H9 (cell line): ENCODE results near the gene ITPKB. TPM values are rescaled to one million over a fixed set of nuclear protein-coding genes. Genes with fewer than 3 reads are reported as not detected.

Source experiments
- DNase-seq: peaks from one replicate; pipeline ENCODE4 v3.0.0-alpha.2; 2017
- H2AFZ ChIP-seq: one replicate; pipeline ENCODE4 v1.6.1; 2013; ENCODE audit warnings: mild to moderate bottlenecking, low read length, control low read depth, moderate library complexity
- H2AK5ac ChIP-seq: 2 replicates; pipeline ENCODE4 v1.6.1; 2013; ENCODE audit warnings: low read length, control low read depth, mixed read lengths; ENCODE audit not compliant: insufficient read length
- H2BK120ac ChIP-seq: one replicate; pipeline ENCODE4 v1.6.1; 2013; ENCODE audit warnings: low read depth, mild to moderate bottlenecking, low read length, control low read depth, inconsistent platforms; ENCODE audit not compliant: poor library complexity, severe bottlenecking
- H2BK12ac ChIP-seq: 2 replicates; pipeline ENCODE4 v1.6.1; 2013; ENCODE audit warnings: low read length, control low read depth, mixed read lengths, low read depth; ENCODE audit not compliant: insufficient read length
- H2BK15ac ChIP-seq: 2 replicates; pipeline ENCODE4 v1.6.1; 2013; ENCODE audit warnings: low read depth, low read length, control low read depth
- H2BK20ac ChIP-seq: one replicate; pipeline ENCODE4 v1.6.1; 2013; ENCODE audit warnings: low read depth, mild to moderate bottlenecking, low read length, control low read depth, inconsistent platforms; ENCODE audit not compliant: poor library complexity, severe bottlenecking
- H2BK5ac ChIP-seq: 2 replicates; pipeline ENCODE4 v1.6.1; 2013; ENCODE audit warnings: low read length, control low read depth, mixed read lengths; ENCODE audit not compliant: insufficient read length
- H3K14ac ChIP-seq: 2 replicates; pipeline ENCODE4 v1.6.1; 2013; ENCODE audit warnings: low read length, control low read depth; ENCODE audit not compliant: insufficient read depth
- H3K18ac ChIP-seq: 2 replicates; pipeline ENCODE4 v1.6.1; 2013; ENCODE audit warnings: low read depth, mild to moderate bottlenecking, mixed read lengths, low read length, control low read depth; ENCODE audit not compliant: insufficient read length
- H3K23ac ChIP-seq: 2 replicates; pipeline ENCODE4 v1.6.1; 2013; ENCODE audit warnings: low read length, control low read depth, mixed read lengths, low read depth; ENCODE audit not compliant: insufficient read length
- H3K23me2 ChIP-seq: 2 replicates; pipeline ENCODE4 v1.6.1; 2013; ENCODE audit warnings: low read depth, mild to moderate bottlenecking, mixed read lengths, low read length, control low read depth; ENCODE audit not compliant: insufficient read length, poor library complexity, severe bottlenecking
- H3K27ac ChIP-seq: 2 replicates; pipeline ENCODE4 v1.5.1; 2013; ENCODE audit warnings: low read length, control low read depth, mixed read lengths, low read depth; ENCODE audit not compliant: insufficient read length
- H3K27me3 ChIP-seq: 2 replicates; pipeline ENCODE4 v1.6.1; 2013; ENCODE audit warnings: low read length, control low read depth, inconsistent platforms; ENCODE audit not compliant: insufficient read depth
- H3K4ac ChIP-seq: 2 replicates; pipeline ENCODE4 v1.6.1; 2013; ENCODE audit warnings: low read depth, mild to moderate bottlenecking, control low read depth, inconsistent platforms, low read length, moderate library complexity
- H3K4me1 ChIP-seq: 2 replicates; pipeline ENCODE4 v1.6.1; 2013; ENCODE audit warnings: low read length, control low read depth, inconsistent platforms; ENCODE audit not compliant: insufficient read depth
- H3K4me2 ChIP-seq: 2 replicates; pipeline ENCODE4 v1.6.1; 2013; ENCODE audit warnings: low read length, control low read depth, mixed read lengths; ENCODE audit not compliant: insufficient read length, insufficient read depth
- H3K56ac ChIP-seq: 2 replicates; pipeline ENCODE4 v1.6.1; 2013; ENCODE audit warnings: low read depth, mild to moderate bottlenecking, mixed read lengths, low read length, control low read depth; ENCODE audit not compliant: insufficient read length
- H3K79me1 ChIP-seq: 2 replicates; pipeline ENCODE4 v1.6.1; 2013; ENCODE audit warnings: low read depth, mild to moderate bottlenecking, moderate library complexity, low read length, control low read depth, inconsistent platforms; ENCODE audit not compliant: insufficient read depth, poor library complexity, severe bottlenecking
- H3K79me2 ChIP-seq: 2 replicates; pipeline ENCODE4 v1.6.1; 2013; ENCODE audit warnings: low read length, control low read depth, inconsistent platforms; ENCODE audit not compliant: insufficient read depth
- H3K9ac ChIP-seq: 2 replicates; pipeline ENCODE4 v1.6.1; 2013; ENCODE audit warnings: low read length, control low read depth, mixed read lengths; ENCODE audit not compliant: insufficient read length; ENCODE audit errors: extremely low read depth
- H3K9me3 ChIP-seq: one replicate; pipeline ENCODE4 v1.6.1; 2013; ENCODE audit warnings: low read depth, low read length, inconsistent platforms; ENCODE audit not compliant: control insufficient read depth
- H3T11ph ChIP-seq: one replicate; pipeline ENCODE4 v1.6.1; 2013; ENCODE audit warnings: mild to moderate bottlenecking, low read length, control low read depth, inconsistent platforms
- H4K20me1 ChIP-seq: one replicate; pipeline ENCODE4 v1.6.1; 2013; ENCODE audit not compliant: control insufficient read depth, insufficient read length, insufficient read depth
- H4K5ac ChIP-seq: 2 replicates; pipeline ENCODE4 v1.6.1; 2013; ENCODE audit warnings: low read depth, mild to moderate bottlenecking, mixed read lengths, low read length, control low read depth; ENCODE audit not compliant: insufficient read length
- H4K8ac ChIP-seq: replicated peaks from 2 replicates; pipeline ENCODE4 v1.6.1; 2013; ENCODE audit warnings: low read length, control low read depth, mixed read lengths, low read depth; ENCODE audit not compliant: insufficient read length
- H4K91ac ChIP-seq: 2 replicates; pipeline ENCODE4 v1.6.1; 2013; ENCODE audit warnings: low read depth, mild to moderate bottlenecking, moderate library complexity, mixed read lengths, low read length, control low read depth; ENCODE audit not compliant: insufficient read length
- H3K27ac Mint-ChIP-seq, 3 experiments: 2 replicates in 2 of 3; 3 replicates in 1 of 3; pipeline ENCODE4 v1.8.0; 2020 to 2021; ENCODE audit warnings: mixed read lengths in 3 of 3, mild to moderate bottlenecking in 1 of 3, moderate library complexity in 1 of 3
- H3K27me3 Mint-ChIP-seq: 2 replicates; pipeline ENCODE4 v1.8.0; 2021; ENCODE audit warnings: low read depth, mild to moderate bottlenecking, moderate library complexity, mixed read lengths
- H3K36me3 Mint-ChIP-seq, 3 experiments: 2 replicates in 2 of 3; 3 replicates in 1 of 3; pipeline ENCODE4 v1.8.0; 2020 to 2021; ENCODE audit warnings: low read depth in 3 of 3, mixed read lengths in 3 of 3; ENCODE audit not compliant: insufficient read depth in 1 of 3
- H3K4me1 Mint-ChIP-seq, 2 experiments: 2 replicates each; pipeline ENCODE4 v1.8.0; 2020; ENCODE audit warnings: mixed read lengths in 2 of 2
- H3K4me3 Mint-ChIP-seq, 2 experiments: 2 replicates in 1 of 2; 3 replicates in 1 of 2; pipeline ENCODE4 v1.8.0; 2020 to 2021; ENCODE audit warnings: mild to moderate bottlenecking in 2 of 2, mixed read lengths in 2 of 2, moderate library complexity in 1 of 2
- H3K9me3 Mint-ChIP-seq, 2 experiments: 2 replicates in 1 of 2; 3 replicates in 1 of 2; pipeline ENCODE4 v1.8.0; 2020; ENCODE audit warnings: mild to moderate bottlenecking in 2 of 2, mixed read lengths in 2 of 2, moderate library complexity in 1 of 2
- WGBS: extraction: QIAGEN DNeasy Blood & Tissue Kit; methylation state at CpG from one replicate; pipeline ENCODE4 v1.1.7; 2013; ENCODE audit warnings: missing lambda C conversion rate, low lambda C conversion rate, mixed read lengths; ENCODE audit not compliant: insufficient read length; ENCODE audit errors: extremely low coverage; 5-methylcytosine and 5-hydroxymethylcytosine counted together
- total RNA-seq: library from RNA; stranded (reverse); gene quantifications from 2 replicates; pipeline ENCODE4 v1.2.1, GENCODE V29; 2021
- TF ChIP-seq, protein P1 (sequence below): fragments of 200-600 bp; sonication (generic); conservative IDR thresholded peaks from 3 replicates; pipeline ENCODE4 v1.8.0; 2021; ENCODE audit warnings: antibody characterized with exemption, mild to moderate bottlenecking

The ITPKB gene
- total RNA-seq, 1 experiment from 2014 or later, result 3.8 TPM

DNA sequence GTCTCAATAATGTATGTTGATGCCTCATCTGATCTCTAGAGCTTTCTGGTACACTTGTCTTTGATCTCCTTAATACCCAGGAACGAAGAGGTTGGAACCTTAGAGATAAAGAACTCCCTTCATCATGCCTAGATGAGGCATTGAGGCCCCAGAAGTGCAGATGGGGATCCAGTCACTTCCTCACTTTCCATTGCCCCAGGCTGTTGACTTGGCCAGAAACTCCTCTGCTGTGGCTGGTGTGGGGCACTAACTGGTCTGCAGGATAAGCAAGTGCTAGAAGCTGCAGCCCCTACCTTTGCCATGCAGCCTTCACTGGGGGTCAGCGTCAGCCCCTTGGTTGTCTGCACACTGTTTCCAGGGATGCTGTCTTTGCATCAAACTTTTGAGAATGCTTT lies 140.6 kb downstream of the ITPKB start:
- no CpG with 5 or more reads among the region's 2 CpGs for WGBS
- no peak overlapping the region for H2AK5ac ChIP-seq
- H3K4ac ChIP-seq, result no peak overlapping the region
- H3K56ac ChIP-seq, result no peak overlapping the region
- no peak overlapping the region for H3T11ph ChIP-seq
- no peaks in the 10 kb centered on the region for H3K27me3 ChIP-seq
- H3K27ac ChIP-seq, result no peak overlapping the region
- no peak overlapping the region for H2BK12ac ChIP-seq
- H4K5ac ChIP-seq, result no peak overlapping the region
- H3K4me2 ChIP-seq, result no peak overlapping the region
- H2AFZ ChIP-seq, result no peak overlapping the region
- H2BK120ac ChIP-seq, result no peak overlapping the region
- Mint-ChIP-seq H3K4me1 (peaks cover 2 to 7% of the 10 kb centered on the region in 2 experiments; a peak in 1 of 4 replicates), H3K4me3 (no peak overlapping the region), H3K27me3 (peaks cover 6% of the 10 kb centered on the region), H3K9me3 (peaks cover 6 to 8% of the 10 kb centered on the region in 2 experiments; a peak in 4 of 5 replicates), H3K27ac (no peak overlapping the region), H3K36me3 (peaks cover 0 to 2% (median 2%) of the 10 kb centered on the region in 3 experiments; a peak in 2 of 7 replicates)
- H3K23me2 ChIP-seq, result no peaks in the 10 kb centered on the region
- no peak overlapping the region for H2BK20ac ChIP-seq
- no peaks in the 10 kb centered on the region for H4K20me1 ChIP-seq
- no peak overlapping the region for H3K23ac ChIP-seq
- H3K79me2 ChIP-seq, result no peaks in the 10 kb centered on the region
- no peak for DNase-seq
- no peaks in the 10 kb centered on the region for H3K79me1 ChIP-seq
- TF ChIP-seq, protein P1, sequence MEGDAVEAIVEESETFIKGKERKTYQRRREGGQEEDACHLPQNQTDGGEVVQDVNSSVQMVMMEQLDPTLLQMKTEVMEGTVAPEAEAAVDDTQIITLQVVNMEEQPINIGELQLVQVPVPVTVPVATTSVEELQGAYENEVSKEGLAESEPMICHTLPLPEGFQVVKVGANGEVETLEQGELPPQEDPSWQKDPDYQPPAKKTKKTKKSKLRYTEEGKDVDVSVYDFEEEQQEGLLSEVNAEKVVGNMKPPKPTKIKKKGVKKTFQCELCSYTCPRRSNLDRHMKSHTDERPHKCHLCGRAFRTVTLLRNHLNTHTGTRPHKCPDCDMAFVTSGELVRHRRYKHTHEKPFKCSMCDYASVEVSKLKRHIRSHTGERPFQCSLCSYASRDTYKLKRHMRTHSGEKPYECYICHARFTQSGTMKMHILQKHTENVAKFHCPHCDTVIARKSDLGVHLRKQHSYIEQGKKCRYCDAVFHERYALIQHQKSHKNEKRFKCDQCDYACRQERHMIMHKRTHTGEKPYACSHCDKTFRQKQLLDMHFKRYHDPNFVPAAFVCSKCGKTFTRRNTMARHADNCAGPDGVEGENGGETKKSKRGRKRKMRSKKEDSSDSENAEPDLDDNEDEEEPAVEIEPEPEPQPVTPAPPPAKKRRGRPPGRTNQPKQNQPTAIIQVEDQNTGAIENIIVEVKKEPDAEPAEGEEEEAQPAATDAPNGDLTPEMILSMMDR, result no peak
- no peak overlapping the region for H3K9ac ChIP-seq
- H3K4me1 ChIP-seq, result no peaks in the 10 kb centered on the region
- no peak overlapping the region for H4K8ac ChIP-seq
- no peaks in the 10 kb centered on the region for H3K9me3 ChIP-seq
- H3K18ac ChIP-seq, result no peak overlapping the region
- no peak overlapping the region for H4K91ac ChIP-seq
- no peak overlapping the region for H2BK5ac ChIP-seq
- H2BK15ac ChIP-seq, result no peak overlapping the region
- H3K14ac ChIP-seq, result no peak overlapping the region
